Mucosa of descending colon (tissue), 3 donors: ENCODE data around the gene PROM1. TPM values are rescaled to one million over a fixed set of nuclear protein-coding genes. Genes with fewer than 3 reads are reported as not detected.

Experiments
- ATAC-seq: fragments of 200-7000 bp; cut with Tn5 transposase; one replicate; pipeline ENCODE4 v1.9.1; 2020; ENCODE audit warnings: mild to moderate bottlenecking, moderate library complexity
- DNase-seq, 3 donors: peaks; one replicate each; pipeline ENCODE4 v3.0.0-alpha.2; 2020
- H3K36me3 ChIP-seq: fragments of 200-600 bp; one replicate; pipeline ENCODE4 v1.8.0; 2021; ENCODE audit warnings: low read depth, mild to moderate bottlenecking
- H3K4me1 ChIP-seq: fragments of 200-600 bp; one replicate; pipeline ENCODE4 v1.8.0; 2021; ENCODE audit warnings: low read depth, mild to moderate bottlenecking
- H3K4me3 ChIP-seq: fragments of 200-600 bp; one replicate; pipeline ENCODE4 v1.8.0; 2021; ENCODE audit warnings: mild to moderate bottlenecking
- H3K9me3 ChIP-seq: fragments of 200-600 bp; one replicate; pipeline ENCODE4 v1.8.0; 2021; ENCODE audit warnings: mild to moderate bottlenecking
- intact Hi-C, 2 donors: fragments of 100-400 bp; cut with DNase I in 1 of 2; cut with micrococcal nuclease in 1 of 2; formaldehyde crosslinking; loops; one replicate each; pipeline versions ENCODE4 v1.11.0 to v1.11.1; 2022; cut with DNase I, micrococcal nuclease
- total RNA-seq, 3 donors: library from RNA; stranded (reverse); fragmentation: NEBNext Ultra II Directional in 2 of 3; extraction: Animal tissue kit (Norgen Biotek cat#: 25700) in 2 of 3; gene quantifications; one replicate each; pipeline versions ENCODE4 v1.2.1 to v1.2.4, GENCODE V29; 2021 to 2023
- TF ChIP-seq, protein P1 (sequence below): fragments of 200-600 bp; IDR thresholded peaks from one replicate; pipeline ENCODE4 v1.8.0; 2022; ENCODE audit warnings: antibody characterized with exemption, mild to moderate bottlenecking
- donor health status: DM: no; HTN: no; CAD: no; lungs with moderate emphysema.
- donor health status: DM: no; HTN: no; CAD: no.
- donor health status: DM: no; HTN: yes; CAD: no.

PROM1 gene
- total RNA-seq, 3 donors from 2014 or later: 52.0 to 136 (median 69.6) TPM

DNA sequence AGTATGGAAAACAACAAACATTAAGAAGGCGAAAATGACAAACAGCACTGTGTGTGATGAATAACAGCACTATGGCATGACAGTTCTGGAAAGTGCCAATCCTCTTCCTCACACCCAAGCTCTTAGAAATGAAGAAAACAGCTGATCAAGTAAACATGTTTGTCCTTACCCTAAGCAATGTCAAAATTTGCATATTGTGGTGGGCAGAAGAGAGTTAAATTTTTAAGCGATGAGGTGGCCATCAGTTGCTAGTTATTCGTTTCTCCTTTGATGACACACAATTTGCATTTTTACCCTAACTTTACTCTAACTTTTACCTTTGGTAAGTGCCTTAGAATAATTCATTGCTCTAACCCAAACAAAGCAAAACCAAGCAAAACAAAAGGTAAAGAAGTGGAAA lies 8.8 kb downstream of the PROM1 start:
- H3K4me3 ChIP-seq: no peak overlapping the region
- TF ChIP-seq, protein P1, sequence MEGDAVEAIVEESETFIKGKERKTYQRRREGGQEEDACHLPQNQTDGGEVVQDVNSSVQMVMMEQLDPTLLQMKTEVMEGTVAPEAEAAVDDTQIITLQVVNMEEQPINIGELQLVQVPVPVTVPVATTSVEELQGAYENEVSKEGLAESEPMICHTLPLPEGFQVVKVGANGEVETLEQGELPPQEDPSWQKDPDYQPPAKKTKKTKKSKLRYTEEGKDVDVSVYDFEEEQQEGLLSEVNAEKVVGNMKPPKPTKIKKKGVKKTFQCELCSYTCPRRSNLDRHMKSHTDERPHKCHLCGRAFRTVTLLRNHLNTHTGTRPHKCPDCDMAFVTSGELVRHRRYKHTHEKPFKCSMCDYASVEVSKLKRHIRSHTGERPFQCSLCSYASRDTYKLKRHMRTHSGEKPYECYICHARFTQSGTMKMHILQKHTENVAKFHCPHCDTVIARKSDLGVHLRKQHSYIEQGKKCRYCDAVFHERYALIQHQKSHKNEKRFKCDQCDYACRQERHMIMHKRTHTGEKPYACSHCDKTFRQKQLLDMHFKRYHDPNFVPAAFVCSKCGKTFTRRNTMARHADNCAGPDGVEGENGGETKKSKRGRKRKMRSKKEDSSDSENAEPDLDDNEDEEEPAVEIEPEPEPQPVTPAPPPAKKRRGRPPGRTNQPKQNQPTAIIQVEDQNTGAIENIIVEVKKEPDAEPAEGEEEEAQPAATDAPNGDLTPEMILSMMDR: no peak
- ATAC-seq: no peak
- no peaks in the 10 kb centered on the region for H3K9me3 ChIP-seq
- DNase-seq: no peak
- H3K4me1 ChIP-seq: no peaks in the 10 kb centered on the region
- intact Hi-C loops: no loop called here
- no peaks in the 10 kb centered on the region for H3K36me3 ChIP-seq

DNA sequence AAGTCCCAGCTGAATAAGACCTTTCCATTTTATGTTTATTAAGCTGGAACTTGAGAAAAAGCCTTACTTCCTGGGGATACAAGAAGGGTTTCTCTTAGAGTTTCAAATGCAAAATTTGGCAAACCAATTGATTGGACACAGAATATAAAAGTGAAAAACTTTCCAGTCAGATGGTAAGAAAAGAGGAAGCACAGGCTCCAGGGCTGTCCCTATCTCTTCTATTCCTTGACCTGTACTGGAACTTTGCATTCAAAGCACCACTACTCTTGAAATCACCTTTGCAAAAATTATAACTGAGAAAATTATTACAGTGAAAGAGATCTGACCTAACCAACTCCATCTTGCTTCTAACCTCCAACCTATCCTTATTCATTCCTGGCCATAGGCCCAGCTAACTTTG lies 11.7 kb downstream of the PROM1 start:
- Histone ChIP-seq H3K9me3 (no peaks in the 10 kb centered on the region), H3K36me3 (no peaks in the 10 kb centered on the region), H3K4me1 (no peaks in the 10 kb centered on the region), H3K4me3 (no peak overlapping the region)
- ATAC-seq (no peak), DNase-seq (no peak)
- intact Hi-C loops: no loop called here
- TF ChIP-seq, protein P1: no peak

DNA sequence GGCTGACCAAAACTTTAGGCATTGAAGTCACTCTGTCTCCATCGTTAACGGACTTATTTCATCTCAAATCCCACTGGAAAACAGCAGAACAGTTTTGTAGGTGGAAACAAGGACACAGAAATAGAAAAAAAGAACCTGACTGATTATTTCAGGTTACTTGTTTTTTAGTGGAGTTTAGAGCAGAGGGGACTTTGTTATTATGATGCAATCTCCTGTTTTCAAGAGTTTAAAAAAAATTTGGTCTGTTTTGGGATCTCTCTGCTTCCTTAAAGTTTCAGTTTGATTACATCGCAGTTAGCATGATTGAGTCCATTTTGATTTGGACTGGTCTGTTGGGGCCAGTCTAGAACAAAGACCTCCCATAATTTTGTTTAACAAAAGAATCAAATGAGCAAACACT lies 13.6 kb downstream of the PROM1 start:
- Histone ChIP-seq H3K4me1 (no peaks in the 10 kb centered on the region), H3K4me3 (no peak overlapping the region), H3K9me3 (no peaks in the 10 kb centered on the region), H3K36me3 (no peaks in the 10 kb centered on the region)
- TF ChIP-seq, protein P1: no peak
- DNase-seq (no peak), ATAC-seq (no peak)
- intact Hi-C loops: no loop called here

DNA sequence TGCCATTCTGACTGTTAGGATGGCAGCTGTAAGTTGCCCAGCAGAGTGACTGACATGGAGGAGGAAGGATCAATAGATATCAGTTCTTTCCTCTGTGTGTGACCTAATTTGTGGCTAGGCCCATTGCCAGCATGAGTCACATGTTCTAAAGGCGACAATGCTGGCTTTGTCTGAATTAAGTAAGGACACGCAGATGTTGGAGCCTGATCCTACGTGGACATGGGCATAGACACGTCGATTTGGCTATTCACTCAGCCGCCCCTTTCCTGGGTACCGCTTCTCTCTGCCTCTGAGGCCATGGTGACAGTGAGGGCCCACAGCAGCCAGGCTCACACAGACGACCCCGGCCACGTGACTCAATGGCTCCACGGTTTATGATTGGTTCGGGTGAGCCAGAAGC lies 16.3 kb downstream of the PROM1 start:
- Histone ChIP-seq H3K9me3 (no peaks in the 10 kb centered on the region), H3K36me3 (no peaks in the 10 kb centered on the region), H3K4me3 (no peak overlapping the region), H3K4me1 (no peaks in the 10 kb centered on the region)
- intact Hi-C loops: no loop called here
- DNase-seq: no peak
- TF ChIP-seq, protein P1: no peak
- peak; percentile 80 for ATAC-seq

DNA sequence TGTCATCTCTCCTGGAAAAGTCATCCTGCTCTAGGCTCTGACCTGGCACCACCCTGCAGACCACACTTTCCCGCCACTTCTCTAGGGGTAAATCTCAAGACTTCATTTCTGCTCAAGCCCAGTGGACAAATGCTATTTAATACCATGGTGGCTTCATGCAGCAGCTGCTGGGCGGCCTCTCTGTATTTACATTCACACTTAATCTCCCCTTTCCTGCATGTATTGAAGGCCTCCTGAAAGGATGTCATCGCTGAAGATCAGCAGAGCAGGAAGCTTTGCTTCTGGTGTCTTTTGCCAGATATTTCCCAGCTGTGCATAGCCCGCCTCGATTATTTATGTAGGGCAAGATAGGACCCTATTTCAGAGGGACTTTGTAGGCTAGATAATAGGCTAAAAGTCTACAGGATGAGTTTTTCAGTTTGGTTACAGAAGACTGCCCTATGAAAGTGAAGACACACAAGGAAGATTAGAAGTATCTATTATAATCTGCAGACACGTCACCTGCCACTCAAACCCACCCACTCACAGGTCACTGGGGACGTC lies 17.2 kb downstream of the PROM1 start:
- no peaks in the 10 kb centered on the region for H3K36me3 ChIP-seq
- no peak for DNase-seq
- intact Hi-C loops: no loop called here
- ATAC-seq: no peak
- H3K4me3 ChIP-seq: no peak overlapping the region
- TF ChIP-seq, protein P1: no peak
- H3K9me3 ChIP-seq: no peaks in the 10 kb centered on the region
- no peaks in the 10 kb centered on the region for H3K4me1 ChIP-seq

DNA sequence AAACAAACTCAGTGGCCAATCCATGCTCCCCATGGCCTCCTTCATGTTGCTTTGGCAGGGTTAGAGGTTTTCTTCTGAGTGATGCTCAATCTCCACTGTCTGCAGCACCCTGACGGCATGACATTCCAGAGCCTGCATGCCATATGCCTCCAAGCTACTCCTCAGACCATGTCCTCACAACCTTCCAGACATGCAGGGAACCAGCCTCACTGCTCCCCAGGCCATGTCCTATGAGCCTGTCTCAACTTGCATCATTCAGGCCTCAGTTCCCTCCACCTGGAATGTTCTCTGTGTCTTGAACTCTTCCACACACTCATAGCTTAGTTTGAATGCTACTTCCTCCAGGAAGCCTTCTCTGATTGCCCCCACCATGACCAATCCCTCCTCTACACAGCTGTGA lies 18.8 kb downstream of the PROM1 start:
- TF ChIP-seq, protein P1: no peak
- ATAC-seq (no peak), DNase-seq (no peak)
- Histone ChIP-seq H3K4me1 (no peaks in the 10 kb centered on the region), H3K9me3 (no peaks in the 10 kb centered on the region), H3K36me3 (no peaks in the 10 kb centered on the region), H3K4me3 (no peak overlapping the region)
- intact Hi-C loops: no loop called here
